GM21515 (cell line): Measurements from ENCODE around the gene OPRL1.
"Not testable (repeated sequence)": the region's sequence is repeated elsewhere in the genome, so short reads cannot be mapped to it uniquely, and the experiment has no call there.

ENCODE experiments used
- ATAC-seq: cut with Tn5 transposase; IDR thresholded peaks from one replicate; pipeline ENCODE4 v1.9.1; 2021; ENCODE audit not compliant: unreplicated experiment

Gene OPRL1

GRCh38 chr20:64083378-64083803 lies 3.5 kb downstream of the OPRL1 start:
- ATAC-seq: no peak

DNA sequence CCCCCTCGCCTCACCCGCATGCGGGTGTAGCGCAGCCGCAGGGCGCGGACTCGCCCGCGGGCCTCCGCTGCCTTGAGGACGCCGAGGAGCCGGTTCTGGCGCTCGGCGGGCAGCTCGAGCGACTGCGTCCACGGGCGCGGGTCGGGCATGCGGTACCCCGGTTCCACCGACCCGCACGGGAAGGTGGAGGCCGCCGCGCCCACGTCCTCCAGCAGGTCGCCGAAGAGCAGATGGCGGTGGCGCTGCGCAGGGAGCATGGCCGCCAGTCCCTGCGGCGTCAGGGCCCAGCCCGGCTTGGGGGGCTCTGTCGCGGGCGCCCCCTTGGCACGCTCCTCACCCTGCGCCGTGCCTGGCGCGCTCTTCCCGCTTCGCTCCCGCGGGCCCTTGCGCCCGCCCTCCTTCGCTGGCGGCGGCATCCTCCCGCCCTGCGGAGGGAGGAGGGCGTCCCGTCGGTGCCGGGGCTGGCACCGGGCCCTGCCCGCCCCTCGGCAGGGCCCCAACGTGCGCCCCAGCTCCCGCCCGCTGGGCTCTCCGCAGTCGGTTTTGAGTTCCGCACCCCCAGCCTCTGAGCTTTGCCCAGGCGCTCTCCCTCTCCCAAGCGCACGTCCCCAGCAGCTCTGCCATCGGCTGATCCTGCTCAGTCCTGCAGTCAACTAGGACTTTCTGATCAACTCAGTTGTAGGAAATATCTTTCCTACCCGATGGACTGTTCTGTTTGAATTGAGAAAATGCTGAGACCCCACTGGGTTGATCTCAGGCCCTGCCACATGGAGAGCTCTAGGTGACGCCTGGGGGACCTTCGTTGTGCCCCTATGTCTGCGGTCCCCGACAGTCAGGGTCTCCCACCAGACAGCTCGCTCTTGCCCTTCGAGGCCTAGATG lies 4.2 kb downstream of the OPRL1 start, which contains the start of gene LKAAEAR1:
Gene LKAAEAR1 (minus strand): TSS at position 595 of the 881 bp plus-strand sequence. CDS start 179 bp downstream, at position 416.
- no peak for ATAC-seq

GRCh38 chr20:64084685-64085152 lies 4.8 kb downstream of the OPRL1 start:
- no peak for ATAC-seq

DNA sequence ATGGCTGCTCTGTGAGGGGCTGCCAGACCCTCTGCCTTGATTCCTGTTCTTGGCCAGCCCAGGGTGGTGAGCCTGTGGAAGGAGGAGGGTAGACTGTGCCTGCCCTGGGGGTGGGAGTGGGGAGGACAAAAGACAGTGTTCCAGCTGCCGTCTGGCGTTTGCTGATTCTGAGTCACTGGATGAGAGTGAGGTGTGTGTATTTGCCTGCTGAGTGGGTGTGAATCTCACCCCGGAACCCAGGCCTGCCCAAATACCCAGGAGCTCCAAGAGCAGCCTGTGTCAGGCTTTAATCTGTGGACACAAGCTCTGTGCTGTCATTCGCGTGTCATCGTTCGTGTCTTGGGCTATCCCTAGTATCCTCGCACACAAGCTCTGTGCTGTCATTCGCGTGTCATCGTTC lies 6.9 kb downstream of the OPRL1 start:
- no peak for ATAC-seq

- not testable (repeated sequence) for ATAC-seq
Observed at GRCh38 chr20:64087226-64087825, 7.4 kb downstream of the OPRL1 start.

GRCh38 chr20:64088586-64088985 lies 8.7 kb downstream of the OPRL1 start:
- ATAC-seq: not testable (repeated sequence)

DNA sequence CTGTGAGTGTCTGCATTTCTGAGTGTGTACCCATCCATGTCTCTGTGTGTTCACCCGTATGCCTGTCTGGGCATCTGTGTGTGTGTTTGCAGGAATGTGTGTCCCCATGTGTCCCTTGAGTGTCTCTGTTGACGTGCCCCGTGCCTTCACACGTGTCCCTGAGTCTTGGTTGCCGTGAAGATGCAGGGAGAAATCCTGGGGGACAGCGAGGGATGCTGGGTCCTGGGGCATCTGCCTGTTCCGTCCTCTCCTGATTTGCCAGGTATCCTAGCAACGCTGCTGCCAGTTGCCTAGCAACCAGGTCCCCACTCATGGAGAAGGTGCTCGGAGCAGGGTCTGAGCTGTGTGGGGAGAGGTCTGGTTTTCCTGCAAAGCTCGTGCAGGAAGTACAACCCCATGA lies 10.3 kb downstream of the OPRL1 start:
- ATAC-seq: no peak

DNA sequence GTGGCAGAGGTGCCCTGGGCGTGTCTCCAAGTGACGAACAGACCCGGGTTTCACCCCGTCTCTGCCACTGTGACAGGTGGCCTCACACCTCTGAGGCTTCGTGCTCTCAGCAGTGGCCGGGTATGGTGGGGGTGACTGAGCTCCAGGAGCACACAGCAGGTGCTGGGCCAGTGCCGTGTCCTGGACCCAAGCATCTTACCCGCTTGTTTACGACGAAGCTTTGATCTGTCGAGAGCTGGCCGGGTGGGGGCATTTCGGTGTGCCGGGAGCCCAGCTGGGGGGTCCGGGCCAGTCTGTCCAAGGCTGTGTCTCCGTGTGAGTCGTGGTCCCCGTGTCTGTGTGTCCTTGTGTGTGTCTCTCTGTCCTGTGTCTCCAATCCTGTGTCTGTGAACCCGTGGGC lies 11.5 kb downstream of the OPRL1 start:
- ATAC-seq: no peak

GRCh38 chr20:64091770-64092169 lies 11.9 kb downstream of the OPRL1 start:
- ATAC-seq: no peak

GRCh38 chr20:64092258-64093012 lies 12.6 kb downstream of the OPRL1 start:
- ATAC-seq: no peak

- no peak for ATAC-seq
Observed at GRCh38 chr20:64093013-64093503, 13.2 kb downstream of the OPRL1 start.

DNA sequence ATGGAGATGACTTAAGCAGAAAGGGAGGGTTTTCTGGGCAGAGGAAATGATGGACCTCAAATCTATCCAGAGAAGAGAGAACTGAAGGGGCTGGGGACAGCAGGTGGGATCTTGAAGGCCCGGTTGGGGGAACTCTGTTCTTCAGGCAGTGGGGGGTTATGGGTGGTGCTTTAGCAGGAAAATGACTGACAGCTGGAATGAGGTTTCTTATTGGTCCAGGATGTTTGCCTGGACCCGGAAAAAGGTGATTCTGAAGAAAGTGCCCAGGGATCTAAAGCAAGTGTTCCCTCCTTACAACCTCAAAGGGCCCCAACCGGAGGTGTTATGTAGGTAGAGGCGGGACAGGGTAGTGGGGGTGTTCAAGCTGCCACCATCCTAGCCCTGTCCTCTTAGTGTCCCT lies 15.6 kb downstream of the OPRL1 start:
- no peak for ATAC-seq

DNA sequence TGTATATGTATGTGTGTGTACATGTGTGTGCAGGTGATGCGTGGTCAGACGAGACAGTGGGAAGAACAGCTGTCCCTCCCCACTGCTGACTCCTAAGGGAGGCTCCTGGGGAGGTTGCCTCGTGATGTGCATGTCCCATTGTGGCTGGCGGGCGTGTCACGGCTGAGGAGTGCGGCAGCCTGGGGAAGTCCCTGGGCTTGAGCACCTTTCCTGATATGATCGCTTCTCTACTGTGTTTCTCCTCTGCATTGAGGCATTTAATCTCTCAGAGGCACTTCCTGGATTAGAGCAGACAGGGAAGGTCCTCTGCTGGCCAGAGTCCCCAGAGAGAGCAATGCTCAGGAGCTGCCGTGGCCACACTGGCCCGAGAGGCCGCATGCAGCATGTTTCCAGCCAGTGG lies 16.0 kb downstream of the OPRL1 start:
- ATAC-seq: no peak

- no peak for ATAC-seq
Observed at GRCh38 chr20:64096535-64096934, 16.7 kb downstream of the OPRL1 start.

- ATAC-seq: no peak
Observed at GRCh38 chr20:64098471-64099013, 18.7 kb downstream of the OPRL1 start.

DNA sequence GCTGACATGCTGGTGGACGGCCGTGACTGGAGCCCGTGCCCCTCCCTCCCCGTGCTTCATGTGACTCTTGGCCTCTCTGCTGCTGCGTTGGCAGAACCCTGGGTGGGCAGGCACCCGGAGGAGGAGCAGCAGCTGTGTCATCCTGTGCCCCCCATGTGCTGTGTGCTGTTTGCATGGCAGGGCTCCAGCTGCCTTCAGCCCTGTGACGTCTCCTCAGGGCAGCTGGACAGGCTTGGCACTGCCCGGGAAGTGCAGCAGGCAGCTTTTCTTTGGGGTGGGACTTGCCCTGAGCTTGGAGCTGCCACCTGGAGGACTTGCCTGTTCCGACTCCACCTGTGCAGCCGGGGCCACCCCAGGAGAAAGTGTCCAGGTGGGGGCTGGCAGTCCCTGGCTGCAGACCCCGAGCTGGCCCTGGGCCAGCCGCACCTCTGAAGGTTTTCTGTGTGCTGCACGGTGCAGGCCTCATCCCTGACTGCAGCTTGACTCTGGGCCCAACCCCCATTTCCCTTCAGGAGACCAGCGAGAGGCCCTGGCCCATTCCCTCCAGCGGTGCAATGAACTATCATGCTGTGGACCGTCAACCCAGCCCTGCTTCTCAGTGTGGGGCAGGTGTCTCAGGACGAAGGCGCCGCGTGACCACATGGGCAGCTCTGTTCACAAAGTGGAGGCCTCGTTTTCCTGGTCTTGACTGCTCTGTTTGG lies 19.4 kb downstream of the OPRL1 start:
- no peak for ATAC-seq

- ATAC-seq: no peak
Observed at GRCh38 chr20:64099880-64100565, 20.1 kb downstream of the OPRL1 start.

DNA sequence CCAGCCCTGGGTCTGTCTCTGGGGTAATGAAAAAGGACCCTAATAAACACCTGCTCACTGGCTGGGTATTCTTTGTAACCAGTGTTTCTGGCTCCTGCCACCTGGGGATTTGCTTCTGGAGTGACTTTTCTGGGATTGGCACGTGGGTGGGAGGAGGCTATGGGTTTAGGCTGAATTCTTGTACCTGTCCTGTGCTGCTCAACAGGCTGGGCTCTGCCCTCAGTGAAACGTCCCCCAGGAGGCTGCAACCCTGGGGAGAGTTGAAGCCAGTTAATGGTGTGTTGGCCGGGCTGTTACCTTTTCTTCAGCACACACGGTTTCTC lies 20.6 kb downstream of the OPRL1 start:
- no peak for ATAC-seq

DNA sequence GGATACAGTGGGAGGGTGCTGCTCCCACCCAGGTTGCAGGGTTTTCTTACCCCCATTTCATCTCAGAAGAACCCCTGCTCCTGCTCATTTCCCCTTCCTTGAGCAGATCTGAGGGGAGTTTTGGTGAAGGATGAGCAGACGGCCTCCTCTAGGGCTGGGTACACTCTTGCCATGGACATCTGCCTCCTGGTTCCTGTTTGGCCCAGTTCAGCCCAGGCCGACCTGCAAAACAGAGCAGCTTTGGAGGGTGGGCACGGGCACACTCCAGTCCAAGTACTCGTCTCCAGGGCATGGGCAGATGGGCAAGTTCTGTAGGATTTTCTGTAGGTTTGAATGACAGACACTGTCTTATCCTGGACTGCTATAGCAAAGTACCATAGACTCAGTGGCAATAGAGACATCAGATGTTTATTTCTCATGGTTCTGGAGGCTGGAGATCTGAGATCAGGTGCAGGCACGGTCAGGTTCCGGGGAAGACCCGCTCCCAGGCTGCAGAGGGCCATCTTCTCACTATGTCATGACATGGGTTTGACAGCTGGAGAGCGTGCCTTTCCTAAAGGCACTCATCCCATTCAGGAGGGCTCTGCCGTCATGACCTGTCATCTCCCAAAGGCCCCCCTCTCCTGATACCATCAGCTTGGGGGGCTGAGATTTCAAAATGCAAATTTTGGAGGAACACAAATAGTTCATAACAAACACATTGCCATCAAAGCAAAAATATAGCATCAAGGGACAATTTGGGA lies 21.2 kb downstream of the OPRL1 start:
- ATAC-seq: no peak
